GM18520 (cell line): ENCODE results near the gene ZNF747.

ENCODE experiments used
- ATAC-seq: cut with Tn5 transposase; IDR thresholded peaks from one replicate; pipeline ENCODE4 v1.9.1; 2021; ENCODE audit not compliant: unreplicated experiment

ZNF747 gene

GRCh38 chr16:30519120-30520049, 15.3 kb downstream of the ZNF747 start:
- ATAC-seq, result no peak

- ATAC-seq, result no peak
Observed at GRCh38 chr16:30518552-30518951, 16.1 kb downstream of the ZNF747 start.

GRCh38 chr16:30515275-30515674, 19.4 kb downstream of the ZNF747 start:
- ATAC-seq, result no peak

- no peak for ATAC-seq
Observed at GRCh38 chr16:30511509-30511908, 23.1 kb downstream of the ZNF747 start.

GRCh38 chr16:30510376-30510938, 24.2 kb downstream of the ZNF747 start:
- no peak for ATAC-seq

GRCh38 chr16:30509081-30509765, 25.4 kb downstream of the ZNF747 start:
- ATAC-seq, result no peak

GRCh38 chr16:30503403-30504296, 31.0 kb downstream of the ZNF747 start:
- ATAC-seq, result no peak

- no peak for ATAC-seq
Observed at GRCh38 chr16:30499284-30499683, 35.4 kb downstream of the ZNF747 start.

GRCh38 chr16:30494709-30495108, 39.9 kb downstream of the ZNF747 start:
- no peak for ATAC-seq

- ATAC-seq, result no peak
Observed at GRCh38 chr16:30493941-30494488, 40.6 kb downstream of the ZNF747 start.

- no peak for ATAC-seq
Observed at GRCh38 chr16:30491744-30492308, 42.8 kb downstream of the ZNF747 start.

- no peak for ATAC-seq
Observed at GRCh38 chr16:30491229-30491628, 43.4 kb downstream of the ZNF747 start.

GRCh38 chr16:30490210-30490609, 44.4 kb downstream of the ZNF747 start:
- ATAC-seq, result no peak

- ATAC-seq, result no peak
Observed at GRCh38 chr16:30488764-30489605, 45.7 kb downstream of the ZNF747 start.

GRCh38 chr16:30485818-30486436, 48.7 kb downstream of the ZNF747 start:
- no peak for ATAC-seq

- no peak for ATAC-seq
Observed at GRCh38 chr16:30484887-30485286, 49.8 kb downstream of the ZNF747 start.

GRCh38 chr16:30482366-30482765, 52.3 kb downstream of the ZNF747 start:
- ATAC-seq, result no peak

- ATAC-seq, result no peak
Observed at GRCh38 chr16:30481381-30481780, 53.3 kb downstream of the ZNF747 start.
